Left kidney (tissue), 8 donors: ENCODE data around the gene DNAJC27. TPM values are rescaled to one million over a fixed set of nuclear protein-coding genes. Genes with fewer than 3 reads are reported as not detected.
"Not testable (repeated sequence)": the region's sequence is repeated elsewhere in the genome, so short reads cannot be mapped to it uniquely, and the experiment has no call there.

ENCODE experiments used
- DNase-seq: peaks from one replicate; pipeline ENCODE4 v3.0.0-alpha.2; 2013
- long read RNA-seq, 8 donors: transcript quantifications; one replicate each; lab custom pipeline, GENCODE V29; 2026
- polyA plus RNA-seq: library from polyadenylated mRNA; unstranded; fragments of 120-200 nt; gene quantifications from one replicate; pipeline ENCODE4 v1.2.1, GENCODE V29; 2013; ENCODE audit not compliant: insufficient read length

The DNAJC27 gene
- polyA plus RNA-seq: 12.1 TPM
- long read RNA-seq, donor 1, full-length matches to known transcripts: 3 of 3 reads
- long read RNA-seq, donor 1, partial matches to known transcripts: 0 of 3 reads
- long read RNA-seq, donor 1, other reads (novel, unspliced or antisense): 0 of 3 reads
- long read RNA-seq, donor 2, full-length matches to known transcripts: 2 of 2 reads
- long read RNA-seq, donor 2, partial matches to known transcripts: 0 of 2 reads
- long read RNA-seq, donor 2, other reads (novel, unspliced or antisense): 0 of 2 reads
- long read RNA-seq, donor 3, partial matches to known transcripts: 0 of 1 reads
- long read RNA-seq, donor 3, other reads (novel, unspliced or antisense): 0 of 1 reads
- long read RNA-seq, donor 4: 0 reads
- long read RNA-seq, donor 5, full-length matches to known transcripts: 1 of 1 reads
- long read RNA-seq, donor 5, partial matches to known transcripts: 0 of 1 reads
- long read RNA-seq, donor 5, other reads (novel, unspliced or antisense): 0 of 1 reads
- long read RNA-seq, donor 6, full-length matches to known transcripts: 2 of 2 reads
- long read RNA-seq, donor 6, partial matches to known transcripts: 0 of 2 reads
- long read RNA-seq, donor 6, other reads (novel, unspliced or antisense): 0 of 2 reads
- long read RNA-seq, donor 7, full-length matches to known transcripts: 1 of 1 reads
- long read RNA-seq, donor 7, partial matches to known transcripts: 0 of 1 reads
- long read RNA-seq, donor 7, other reads (novel, unspliced or antisense): 0 of 1 reads
- long read RNA-seq, donor 8: 0 reads

DNA sequence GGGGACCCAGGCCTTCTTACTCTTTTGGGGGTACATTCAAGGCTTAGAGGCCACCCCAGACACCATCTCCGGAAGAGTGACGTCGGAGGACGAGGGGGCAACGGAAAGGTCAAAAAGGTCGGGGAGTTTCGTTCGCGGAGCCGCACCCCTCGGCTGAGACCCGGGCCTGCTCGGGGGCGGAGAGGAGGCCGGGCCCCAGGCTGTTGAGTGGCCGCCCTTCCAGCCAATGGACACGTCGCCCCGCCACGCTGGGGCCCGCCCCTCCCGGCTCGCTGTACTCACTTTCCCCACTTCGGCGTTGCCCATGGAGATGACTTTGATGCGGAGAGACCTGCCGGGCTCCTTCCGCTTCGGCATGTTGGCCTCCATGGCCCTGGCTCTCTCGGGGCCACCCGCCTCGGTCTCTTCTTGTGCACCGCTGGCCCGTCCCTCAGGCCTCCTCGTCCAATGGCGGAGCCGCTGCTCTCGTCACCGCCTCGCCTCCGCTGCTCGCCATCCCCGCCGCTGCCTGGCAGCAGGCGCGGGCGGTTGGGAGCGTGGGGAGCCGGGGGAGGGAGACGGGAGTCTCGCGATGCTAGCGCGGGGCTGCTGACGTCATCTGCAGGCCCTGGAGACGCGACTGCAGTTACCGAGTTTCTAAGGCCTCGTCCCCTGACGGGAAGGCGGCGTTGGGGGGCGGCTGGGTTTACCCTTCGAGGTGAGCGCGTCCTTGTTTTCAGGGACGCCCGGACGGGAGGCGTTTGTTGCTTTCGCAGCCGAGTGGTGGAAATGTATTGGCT is at the start of gene DNAJC27:
Gene DNAJC27 (minus strand): TSS at position 420 of the 779 bp plus-strand sequence. CDS start 51 bp downstream, at position 369.
- DNase-seq: peak; percentile 98

DNA sequence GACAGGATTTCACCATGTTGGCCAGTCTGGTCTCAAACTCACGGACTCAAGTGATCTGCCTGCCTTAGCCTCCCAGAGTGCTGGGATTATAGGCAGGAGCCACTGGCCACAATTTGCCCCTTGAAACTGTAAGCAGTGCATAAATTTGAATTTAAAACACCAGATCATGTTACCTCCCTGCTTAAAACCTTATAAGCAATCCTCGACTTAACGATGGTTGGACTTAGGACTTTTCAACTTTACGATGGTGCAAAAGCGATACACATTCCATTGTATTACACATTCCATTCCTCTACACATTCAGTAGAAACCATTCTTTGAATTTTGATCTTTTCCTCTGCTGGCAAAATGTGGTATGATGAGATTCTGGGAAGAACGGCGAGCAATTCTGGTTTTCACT is 46.9 kb upstream of the DNAJC27 start:
- DNase-seq: no peak

DNA sequence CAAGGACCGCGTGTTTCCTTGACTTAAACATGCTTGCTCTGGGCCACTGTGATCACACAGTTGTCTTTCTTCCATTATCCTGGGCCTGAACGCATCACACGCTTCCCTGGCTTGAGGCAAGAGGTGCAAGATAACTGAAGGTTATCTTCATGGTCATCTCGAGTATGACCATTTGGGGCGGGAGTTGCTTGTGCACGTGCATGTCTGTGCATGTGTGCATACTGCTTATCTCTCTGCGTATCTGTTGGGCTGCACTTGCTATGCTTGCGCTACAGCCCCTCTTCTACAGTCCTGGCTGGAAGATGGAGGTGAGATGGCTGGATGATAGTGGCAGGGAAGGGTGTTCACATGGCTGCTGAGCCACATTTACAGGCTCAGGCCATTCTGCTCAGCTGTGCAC is 42.9 kb upstream of the DNAJC27 start:
- DNase-seq: no peak

DNA sequence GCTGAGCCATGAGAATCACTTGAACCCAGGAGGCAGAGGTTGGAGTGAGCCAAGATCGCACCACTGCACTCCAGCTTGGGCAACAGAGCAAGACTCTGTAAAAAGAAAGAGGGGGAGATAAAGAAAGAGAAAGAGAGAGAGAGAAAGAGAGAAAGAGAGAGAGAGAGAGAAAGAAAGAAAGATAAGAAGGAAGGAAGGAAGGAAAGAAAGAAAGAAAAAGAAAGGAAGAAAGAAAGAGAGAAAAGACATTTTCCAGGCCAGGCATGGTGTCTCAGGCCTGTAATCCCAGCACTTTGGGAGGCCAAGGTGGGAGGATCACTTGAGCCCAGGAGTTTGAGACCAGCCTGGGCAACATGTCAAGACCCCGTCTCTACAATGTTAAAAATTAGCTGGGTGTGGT is 39.6 kb upstream of the DNAJC27 start:
- DNase-seq: not testable (repeated sequence)

DNA sequence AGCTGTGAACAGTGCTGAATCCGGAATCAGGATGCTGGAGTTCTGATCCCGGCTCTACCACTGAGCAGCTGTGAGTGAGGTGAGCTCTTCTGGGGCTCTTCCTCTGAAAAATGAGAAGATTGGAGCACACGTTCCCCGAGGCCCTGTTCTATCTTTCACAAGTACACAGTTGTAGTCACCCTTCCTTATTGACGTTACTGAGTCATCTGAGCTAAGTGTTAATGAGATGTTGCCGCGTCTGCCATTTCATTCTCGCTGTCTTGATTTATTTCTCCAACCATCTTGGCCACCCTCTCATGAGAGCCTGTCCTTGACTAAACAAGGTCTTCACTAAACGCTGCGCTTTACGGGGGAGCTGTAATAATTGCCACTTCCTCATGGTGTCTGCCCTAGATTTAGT is 38.2 kb upstream of the DNAJC27 start:
- no peak for DNase-seq

DNA sequence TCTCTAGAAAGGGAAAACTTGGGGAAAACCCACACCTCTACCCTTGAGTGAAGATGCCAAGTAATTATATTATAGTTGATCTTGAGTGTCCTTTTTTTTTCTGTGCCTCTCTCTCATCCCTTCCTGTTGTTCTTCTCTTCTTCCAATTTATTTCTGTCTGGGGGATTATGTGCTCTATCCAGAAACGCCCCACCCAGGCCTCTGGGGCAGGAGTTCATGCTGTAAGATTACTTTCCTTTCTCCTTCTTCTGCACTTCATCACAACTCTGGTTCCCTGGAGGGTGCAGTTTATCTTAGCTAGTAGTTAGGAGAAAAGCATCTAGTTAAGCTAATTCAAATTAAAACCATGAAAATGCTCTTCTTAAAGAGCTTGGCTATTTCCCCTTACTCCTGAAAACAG is 30.3 kb upstream of the DNAJC27 start:
- no peak for DNase-seq

DNA sequence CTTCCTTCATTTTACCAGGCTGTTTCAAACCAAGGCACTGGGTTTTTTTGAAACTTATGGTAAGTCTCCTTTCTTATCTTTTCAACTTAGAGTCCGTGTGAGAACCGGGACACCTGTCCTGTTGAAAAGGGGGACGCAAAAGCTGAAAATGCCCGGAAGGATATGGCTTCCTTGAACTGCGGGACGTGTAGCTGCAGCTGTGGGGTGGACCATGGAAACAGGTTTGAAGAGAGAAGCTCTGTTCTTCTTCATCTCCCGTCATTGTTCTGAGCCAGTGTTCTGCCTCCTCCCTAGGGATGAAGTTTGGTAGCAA is 29.5 kb upstream of the DNAJC27 start:
- no peak for DNase-seq

DNA sequence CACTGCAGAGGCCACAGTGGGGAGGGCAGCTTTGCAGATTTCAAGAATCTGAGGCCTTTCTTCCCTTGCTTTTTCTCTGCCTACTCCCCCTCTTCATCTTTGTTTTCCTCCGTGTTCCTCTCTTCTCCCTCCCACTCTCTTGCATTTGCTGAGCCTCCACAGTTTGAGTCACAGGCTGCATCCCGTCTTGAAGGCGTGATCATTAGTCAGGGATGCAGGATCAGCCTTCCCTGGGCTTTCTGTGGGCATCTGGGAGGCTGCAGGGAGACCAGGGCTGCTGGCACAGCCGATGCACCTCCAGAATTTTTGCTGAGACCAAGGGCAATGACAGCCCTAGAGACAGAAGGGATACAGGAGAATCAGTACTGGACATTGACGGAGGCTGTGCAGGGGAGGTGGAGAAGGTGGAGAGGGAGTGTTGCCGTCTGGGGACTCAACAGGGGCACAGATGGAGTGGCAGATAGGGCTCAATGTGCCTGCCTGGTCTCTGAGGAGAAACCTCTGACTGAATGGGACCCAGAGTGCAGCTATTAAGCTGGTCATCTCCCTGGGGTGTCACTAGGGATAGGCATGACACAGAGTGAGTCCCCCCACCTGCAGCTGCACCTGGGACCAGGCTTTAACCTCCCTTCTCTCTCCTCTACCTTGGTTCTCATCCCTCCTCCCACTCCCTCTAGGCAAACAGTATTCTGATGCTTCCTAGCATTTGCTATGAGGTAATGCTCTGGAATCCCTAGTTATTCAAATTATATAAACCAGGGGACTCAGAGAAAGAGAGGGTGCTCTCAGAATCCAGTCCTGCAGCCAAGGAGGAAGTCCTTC is 29.0 kb upstream of the DNAJC27 start:
- DNase-seq: no peak

DNA sequence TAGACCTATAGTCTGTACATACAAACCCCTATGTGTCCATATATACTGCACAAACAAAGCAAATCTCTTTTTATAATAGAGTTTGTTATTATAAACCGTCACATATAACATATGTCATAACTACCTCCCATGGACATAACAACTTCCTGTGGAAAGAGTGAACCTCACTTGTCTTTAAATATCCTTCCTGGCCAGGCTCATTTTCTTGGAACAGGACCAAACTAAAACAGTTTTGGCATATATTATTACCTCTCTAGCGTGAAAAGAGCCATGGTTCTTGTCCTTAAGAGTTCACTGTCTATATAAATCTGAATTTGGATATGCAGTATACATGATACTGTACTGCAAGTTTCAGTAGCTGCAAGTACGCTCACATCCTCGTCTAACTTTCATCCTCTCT is 28.3 kb upstream of the DNAJC27 start:
- no peak for DNase-seq

DNA sequence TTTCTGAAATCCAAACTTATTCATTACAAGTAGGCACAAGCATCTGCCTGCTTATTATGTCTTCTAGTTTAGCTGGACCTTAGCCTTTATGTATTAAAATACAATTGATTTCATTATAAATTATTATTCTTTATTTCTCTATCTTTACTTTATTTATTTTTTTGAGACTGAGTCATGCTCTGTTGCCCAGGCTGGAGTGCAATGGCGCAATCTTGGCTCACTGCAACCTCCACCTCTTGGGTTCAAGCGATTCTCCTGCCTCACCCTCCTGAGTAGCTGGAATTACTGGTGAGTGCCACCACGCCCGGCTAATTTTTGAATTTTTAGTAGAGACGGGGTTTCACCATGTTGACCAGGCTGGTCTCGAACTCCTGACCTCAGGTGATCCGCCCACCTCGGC is 27.3 kb upstream of the DNAJC27 start:
- not testable (repeated sequence) for DNase-seq

DNA sequence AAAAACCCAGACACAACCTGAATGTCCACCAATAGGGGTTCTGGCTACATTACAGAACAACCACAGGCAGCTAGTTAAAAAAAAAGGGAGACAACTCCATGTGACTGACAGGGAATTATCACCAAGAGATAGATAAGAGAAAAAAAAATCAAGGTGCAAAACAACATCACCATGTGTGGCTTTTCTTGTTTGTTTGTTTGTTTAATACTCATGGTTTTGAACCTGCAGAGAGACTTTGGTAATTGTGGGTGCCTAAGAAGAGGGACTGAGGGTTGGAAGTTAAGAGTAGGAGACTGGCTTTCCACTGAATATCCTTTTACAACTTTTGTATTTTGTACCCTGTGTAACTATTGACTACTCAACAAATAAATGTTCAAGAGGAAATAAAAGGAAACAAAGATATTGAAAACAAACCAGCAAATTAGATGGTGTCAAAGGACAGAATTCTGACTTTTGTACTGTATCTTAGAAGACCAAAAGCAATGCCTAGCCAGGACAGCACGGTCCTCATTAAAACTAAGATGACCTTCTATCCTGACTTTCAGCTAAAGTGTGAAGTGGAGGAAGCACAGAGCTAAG is 22.5 kb upstream of the DNAJC27 start:
- no peak for DNase-seq

DNA sequence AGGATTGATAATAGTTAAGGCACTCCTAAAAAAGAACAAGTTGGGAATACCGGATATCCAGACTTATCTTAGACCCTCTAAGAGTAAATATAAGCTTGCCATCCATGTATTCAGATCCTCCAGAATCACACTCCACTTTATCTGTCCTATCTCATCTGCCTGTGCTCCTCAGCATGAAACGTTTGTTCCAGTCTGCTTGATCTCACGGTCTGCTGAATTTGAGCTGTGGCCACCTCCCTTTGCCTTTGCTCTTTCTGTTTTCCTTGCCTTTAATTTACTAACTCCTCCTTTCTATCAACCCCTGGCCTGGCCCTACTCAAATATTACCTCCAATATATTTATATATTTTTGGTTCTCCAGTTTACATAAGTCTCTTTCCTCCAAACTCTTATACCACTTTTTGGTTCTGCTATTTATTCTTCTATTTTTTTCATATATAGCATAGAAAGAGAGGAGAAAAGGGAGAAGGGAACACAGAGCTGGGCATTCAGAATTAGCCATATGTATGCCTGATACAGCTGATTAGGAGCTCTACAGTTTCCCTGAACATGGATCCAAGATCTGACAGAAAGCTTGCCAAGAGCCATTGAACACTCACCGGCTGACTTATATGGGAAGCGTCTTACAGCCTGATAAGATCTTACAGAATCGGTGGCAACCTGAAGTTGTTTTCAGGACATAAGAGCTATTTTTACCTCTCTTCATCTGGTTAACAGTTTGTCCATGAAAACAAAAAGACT is 21.8 kb upstream of the DNAJC27 start:
- no peak for DNase-seq

DNA sequence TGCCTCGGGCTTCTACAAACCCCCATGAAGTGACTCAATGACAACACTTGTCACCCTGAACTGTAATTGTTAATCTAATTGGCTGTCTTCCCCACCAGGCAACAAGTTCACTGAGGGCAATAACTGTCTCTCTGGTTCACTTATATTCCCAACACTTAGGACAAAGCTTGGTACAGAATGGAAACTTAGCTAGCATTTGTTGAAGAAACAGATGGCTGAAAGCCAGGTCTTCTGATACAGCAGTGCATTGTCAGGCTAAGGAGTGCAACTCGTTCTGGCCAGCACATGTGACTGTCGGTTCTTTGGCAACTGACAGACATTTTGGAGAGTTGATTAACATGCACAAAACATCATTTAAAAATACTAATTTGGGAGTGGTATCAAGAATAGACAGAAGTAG is 14.6 kb upstream of the DNAJC27 start:
- DNase-seq: no peak

DNA sequence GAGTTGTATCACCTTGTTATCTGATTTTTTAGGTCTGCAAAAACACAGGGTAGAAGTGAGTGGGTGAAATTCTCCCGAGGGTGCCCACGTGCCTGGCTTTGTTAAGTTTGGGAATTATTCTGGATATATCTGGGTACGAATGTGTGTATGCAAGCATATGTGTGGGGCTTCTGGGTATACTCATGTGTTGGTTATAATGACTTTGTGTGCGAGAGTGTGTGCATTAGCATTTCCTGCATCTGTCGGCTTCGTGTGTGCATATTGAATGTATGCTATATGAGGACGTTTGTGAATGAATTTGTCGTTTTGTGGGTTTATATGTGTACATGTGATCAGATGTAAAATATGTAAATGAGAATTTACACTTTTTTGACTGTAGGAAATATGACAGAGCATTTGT is 13.8 kb upstream of the DNAJC27 start:
- no peak for DNase-seq

DNA sequence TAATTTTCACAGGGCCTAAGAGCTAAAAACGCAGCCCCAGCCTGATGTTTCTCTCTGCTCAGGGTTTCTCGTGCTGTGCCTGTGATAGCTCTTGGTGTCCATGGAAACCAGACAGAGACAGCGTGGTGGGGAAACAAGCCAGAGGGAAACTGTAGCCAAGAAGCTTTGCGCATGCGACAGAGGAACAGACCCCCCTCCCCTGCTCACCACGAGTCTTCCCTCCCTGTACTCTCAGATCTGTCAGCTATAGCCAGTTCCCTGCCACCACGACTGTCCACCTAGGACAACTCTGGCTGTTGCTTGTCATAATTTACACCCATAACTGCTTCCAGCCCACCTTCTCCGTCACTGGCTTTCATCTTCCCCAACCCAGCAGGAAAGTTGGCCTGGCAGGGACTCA is 13.2 kb upstream of the DNAJC27 start:
- peak; percentile 89 for DNase-seq

DNA sequence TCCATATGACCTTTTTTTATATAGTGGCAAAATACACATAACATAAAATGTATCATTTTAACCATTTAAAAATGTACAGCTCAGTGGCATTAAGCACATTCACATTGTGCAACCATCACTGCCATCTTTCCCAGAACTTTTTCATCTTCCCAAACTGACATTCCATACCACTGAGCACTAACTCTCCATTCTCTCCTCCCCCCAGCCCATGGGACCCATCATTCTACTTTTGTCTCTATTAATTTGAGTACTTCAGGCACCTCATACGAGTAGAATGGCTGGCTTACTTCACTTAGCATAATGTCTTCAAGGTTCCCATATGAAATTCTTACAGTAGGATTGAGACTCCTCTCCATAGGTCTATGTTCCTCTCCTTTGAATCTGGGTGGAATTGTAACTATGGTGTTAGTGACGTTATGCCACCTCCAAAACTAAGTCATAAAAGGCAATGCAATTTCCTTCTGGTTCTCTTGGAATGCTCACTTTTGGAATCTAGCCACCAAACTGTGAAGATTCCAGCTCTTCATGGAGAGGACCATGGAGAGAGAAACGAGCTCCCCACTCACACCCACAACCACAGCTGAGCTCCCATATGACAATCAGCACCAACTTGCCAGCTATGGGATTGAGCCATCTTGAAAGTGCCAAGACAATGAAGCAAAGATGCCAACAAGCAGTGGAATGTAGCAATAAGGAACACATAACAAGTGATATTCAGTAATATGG is 9.8 kb upstream of the DNAJC27 start:
- DNase-seq: no peak

DNA sequence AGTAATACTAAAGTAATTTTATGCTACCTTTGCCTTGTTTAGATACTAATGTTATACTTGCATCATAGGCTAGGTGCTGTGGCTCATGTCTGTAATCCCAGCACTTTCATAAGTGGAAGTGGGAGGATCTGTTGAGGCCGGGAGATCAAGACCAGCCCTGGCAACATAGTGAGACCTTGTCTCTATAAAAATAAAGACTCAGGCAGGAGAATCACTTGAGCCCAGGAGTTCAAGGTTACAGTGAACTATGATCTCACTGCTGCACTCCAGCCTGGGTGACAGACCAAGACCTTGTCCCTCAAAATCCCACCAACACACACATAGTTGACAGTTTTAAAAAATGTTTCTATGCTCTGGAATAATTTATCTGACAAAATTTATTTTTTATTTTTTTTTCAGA is 6.9 kb upstream of the DNAJC27 start:
- DNase-seq: no peak

DNA sequence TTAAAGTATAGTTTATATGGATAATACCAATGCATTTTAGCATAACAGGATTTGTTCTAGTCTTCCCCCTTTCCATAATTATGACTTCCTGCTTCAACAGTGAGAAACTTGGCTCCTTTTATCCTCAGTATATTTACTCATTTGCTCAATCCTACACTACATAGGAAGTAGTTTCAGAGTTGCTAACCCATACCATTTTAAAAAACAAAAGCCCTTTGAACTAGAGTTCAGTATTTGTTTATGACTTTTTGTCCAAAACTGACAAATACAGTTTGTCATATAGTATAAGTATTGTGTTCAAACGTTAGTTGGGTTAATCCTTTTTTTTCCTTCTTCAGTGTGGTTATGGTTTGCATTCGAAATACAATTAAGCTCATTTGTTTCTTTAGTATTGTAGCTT is 5.9 kb upstream of the DNAJC27 start:
- DNase-seq: no peak

DNA sequence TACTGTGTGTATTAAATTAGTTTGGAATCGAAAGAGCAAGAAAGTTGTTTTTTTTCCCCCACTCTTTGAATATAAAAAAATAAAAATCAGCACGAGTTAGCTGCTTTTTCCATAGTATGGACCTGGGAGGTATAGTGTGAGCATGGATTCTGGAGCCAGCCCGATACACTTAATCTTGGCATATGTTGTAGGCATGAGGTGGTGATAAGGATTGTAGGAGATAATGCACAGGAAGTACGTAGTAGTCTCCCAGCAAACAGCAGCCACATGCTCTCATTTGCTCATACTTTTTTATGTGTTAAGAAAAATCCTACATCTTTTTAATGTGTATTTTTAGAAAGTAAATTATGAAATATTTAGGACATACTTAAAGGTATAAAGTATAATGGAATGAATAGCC is 2.1 kb upstream of the DNAJC27 start:
- no peak for DNase-seq

DNA sequence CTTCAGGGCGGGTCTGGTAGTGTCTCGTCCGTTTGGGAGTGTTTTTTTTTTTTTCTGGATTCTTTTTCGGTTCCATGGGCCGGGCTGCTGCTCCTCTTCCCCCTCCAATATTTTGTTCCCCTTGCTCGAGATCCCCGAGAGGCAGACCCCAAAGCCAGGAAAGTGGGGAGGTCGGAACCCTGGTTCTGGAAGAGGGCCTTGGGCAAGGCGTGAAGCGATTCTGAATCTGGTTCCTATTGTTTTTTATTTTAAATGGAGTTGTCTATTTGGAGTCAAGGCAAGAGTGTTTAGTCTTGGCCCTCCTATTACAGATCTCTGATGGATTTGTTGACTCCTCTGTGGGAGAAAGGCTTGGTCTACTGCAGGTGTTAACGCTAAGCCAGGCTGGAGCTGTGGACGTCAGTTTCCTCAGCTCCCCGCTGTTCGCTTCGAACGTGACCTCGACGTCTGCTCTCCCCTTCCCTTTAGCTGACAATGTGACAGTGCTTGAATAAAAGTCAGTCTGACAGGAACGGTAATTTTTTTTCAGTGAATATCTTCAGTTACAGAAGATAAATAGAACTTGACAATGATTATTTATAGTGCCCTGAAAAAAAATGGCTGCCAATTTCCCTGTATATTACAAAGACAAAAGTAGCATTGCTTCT is 683 bp upstream of the DNAJC27 start:
- DNase-seq: peak; percentile 53
